Heart right ventricle (tissue), 16 donors: ENCODE results near the gene LRRC14B. TPM values are rescaled to one million over a fixed set of nuclear protein-coding genes. Genes with fewer than 3 reads are reported as not detected.

ENCODE experiments used
- ATAC-seq, 8 donors: fragments of 200-7000 bp; cut with Tn5 transposase; one replicate each; pipeline ENCODE4 v1.9.1; 2020; ENCODE audit warnings: mild to moderate bottlenecking in 8 of 8, moderate library complexity in 8 of 8, moderate number of reproducible peaks in 1 of 8
- DNase-seq, 2 donors: peaks; one replicate each; pipeline ENCODE4 v3.0.0-alpha.2; 2020
- H3K27ac ChIP-seq, 10 donors: fragments of 200-600 bp; sonication (generic) in 2 of 10; one replicate each; pipeline versions ENCODE4 v1.5.0 to v1.8.0; 2020 to 2022; ENCODE audit warnings: mild to moderate bottlenecking in 3 of 10
- H3K27me3 ChIP-seq, 7 donors: fragments of 200-600 bp; one replicate each; pipeline ENCODE4 v1.8.0; 2021 to 2022; ENCODE audit warnings: mild to moderate bottlenecking in 2 of 7
- H3K36me3 ChIP-seq, 9 donors: fragments of 200-600 bp; sonication (generic) in 1 of 9; one replicate each; pipeline versions ENCODE4 v1.5.0 to v1.8.0; 2020 to 2022; ENCODE audit warnings: mild to moderate bottlenecking in 2 of 9
- H3K4me1 ChIP-seq, 9 donors: fragments of 200-600 bp; sonication (generic) in 1 of 9; one replicate each; pipeline versions ENCODE4 v1.5.0 to v1.8.0; 2020 to 2022; ENCODE audit warnings: mild to moderate bottlenecking in 4 of 9
- H3K4me3 ChIP-seq, 10 donors: fragments of 200-600 bp; sonication (generic) in 2 of 10; one replicate each; pipeline versions ENCODE4 v1.5.0 to v1.8.0; 2020 to 2022; ENCODE audit warnings: mild to moderate bottlenecking in 7 of 10, moderate library complexity in 2 of 10
- H3K9me3 ChIP-seq, 11 donors: fragments of 200-600 bp in 10 of 11; sonication (generic) in 2 of 11; one replicate each; pipeline versions ENCODE4 v1.5.0 to v1.8.0; 2013 to 2022; ENCODE audit warnings: mild to moderate bottlenecking in 2 of 11, control low read depth in 1 of 11, moderate library complexity in 1 of 11
- WGBS, 2 donors: extraction: QIAGEN DNeasy Blood & Tissue Kit; methylation state at CpG; one replicate each; pipeline ENCODE4 v1.1.7; 2013; ENCODE audit warnings: inconsistent platforms in 1 of 2; 5-methylcytosine and 5-hydroxymethylcytosine counted together
- intact Hi-C, 10 donors: fragments of 100-400 bp; cut with DNase I; formaldehyde crosslinking; loops; one replicate each; pipeline versions ENCODE4 v1.11.1 to v1.14.2; 2022
- polyA plus RNA-seq, 2 donors: library from polyadenylated mRNA; stranded (reverse); fragments of 200-250 nt; gene quantifications; one replicate each; pipeline ENCODE4 v1.2.3, GENCODE V29; 2013
- total RNA-seq, 10 donors: library from RNA; stranded (reverse); fragmentation: NEBNext Ultra II Directional in 3 of 10; extraction: Animal tissue kit (Norgen Biotek cat#: 25700) in 3 of 10; gene quantifications; one replicate each; pipeline versions ENCODE4 v1.2.1 to v1.2.4, GENCODE V29; 2021 to 2023
- TF ChIP-seq, protein P1 (sequence below), 9 donors: fragments of 200-600 bp; sonication (generic) in 2 of 9; IDR thresholded peaks; one replicate each; pipeline versions ENCODE4 v1.5.0 to v1.8.0; 2021 to 2022; ENCODE audit warnings: antibody characterized with exemption in 9 of 9, mild to moderate bottlenecking in 5 of 9, moderate library complexity in 1 of 9
- donor health status: Arrhythmogenic right ventricular cardiomyopathy.
- donor health status: ischemic (EF 13 %, LVEDD 7.1; RV severe dilation, severe dysfunction).
- donor health status: healthy with polysubstance abuse.
- donor health status: DM: no; HTN: yes; CAD: no.
- donor health status: DM: no; HTN: no; CAD: no.
- donor health status: ischemic (EF 25% LVEDD 6.9; RV normal size, moderate dysfunction).
- donor health status: ischemic (EF 25% LVEDD 5.7; RV mildly dilated, moderate dysfunction).
- donor health status: healthy.
- donor health status: DM: yes; HTN: yes; CAD: no.
- donor health status: Ischemic cardiomyopathy.
- donor health status: ischemic (EF 35%, LVEDD 5.7; RV mildly dilated, moderate dysfunction).
- donor health status: nonischemic (EF 11% LVEDD 7.7; RV severe dilation, severe dysfunction).
- donor health status: DM: yes; HTN: yes; CAD: no.
- donor health status: PGD.
- donor health status: ischemic (EF 29% LVEDD 5.4; RV normal size, mild dysfunction).
- donor health status: nonischemic (EF 23%, LVEDD 6.1; RV moderate dilation, normal function).

The LRRC14B gene
- total and polyA plus RNA-seq, 12 donors: 2.6 to 96.6 (median 49.9) TPM

DNA sequence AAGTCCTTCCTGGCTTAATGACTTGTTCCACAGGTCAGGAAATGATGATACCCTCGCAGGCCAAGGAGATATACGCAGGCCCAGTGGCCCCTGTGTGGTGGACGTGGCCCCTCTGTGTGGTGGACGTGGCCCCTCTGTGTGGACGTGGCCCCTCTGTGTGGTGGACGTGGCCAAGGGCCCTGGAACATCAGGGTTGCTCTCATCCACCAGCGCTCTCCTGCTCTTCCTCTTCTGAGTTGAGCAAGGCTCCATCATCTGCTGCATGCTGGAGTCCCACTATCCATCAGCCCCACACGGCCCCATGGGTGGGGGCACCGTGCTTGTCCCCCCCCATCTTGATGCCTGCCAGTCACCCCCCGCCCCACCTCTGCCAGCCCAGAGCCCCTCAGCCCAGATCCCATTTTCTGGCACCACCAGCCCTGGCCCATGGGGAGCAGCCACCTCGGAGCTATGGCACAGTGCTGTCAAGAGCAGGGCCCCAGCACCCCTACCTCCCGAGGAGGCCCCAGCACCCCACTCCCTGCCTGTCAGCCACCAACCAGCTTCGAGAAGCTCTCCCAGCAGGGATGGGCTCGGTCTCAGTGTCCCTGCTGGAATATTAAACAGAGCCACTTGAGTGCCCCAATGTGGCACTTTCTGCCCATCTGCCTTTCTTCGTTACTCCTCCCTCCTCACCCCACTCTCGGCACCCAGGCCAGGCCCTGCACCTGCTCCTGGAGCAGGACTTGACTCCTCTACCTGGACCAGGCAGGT, 8.1 kb downstream of the LRRC14B start:
- TF ChIP-seq, protein P1, sequence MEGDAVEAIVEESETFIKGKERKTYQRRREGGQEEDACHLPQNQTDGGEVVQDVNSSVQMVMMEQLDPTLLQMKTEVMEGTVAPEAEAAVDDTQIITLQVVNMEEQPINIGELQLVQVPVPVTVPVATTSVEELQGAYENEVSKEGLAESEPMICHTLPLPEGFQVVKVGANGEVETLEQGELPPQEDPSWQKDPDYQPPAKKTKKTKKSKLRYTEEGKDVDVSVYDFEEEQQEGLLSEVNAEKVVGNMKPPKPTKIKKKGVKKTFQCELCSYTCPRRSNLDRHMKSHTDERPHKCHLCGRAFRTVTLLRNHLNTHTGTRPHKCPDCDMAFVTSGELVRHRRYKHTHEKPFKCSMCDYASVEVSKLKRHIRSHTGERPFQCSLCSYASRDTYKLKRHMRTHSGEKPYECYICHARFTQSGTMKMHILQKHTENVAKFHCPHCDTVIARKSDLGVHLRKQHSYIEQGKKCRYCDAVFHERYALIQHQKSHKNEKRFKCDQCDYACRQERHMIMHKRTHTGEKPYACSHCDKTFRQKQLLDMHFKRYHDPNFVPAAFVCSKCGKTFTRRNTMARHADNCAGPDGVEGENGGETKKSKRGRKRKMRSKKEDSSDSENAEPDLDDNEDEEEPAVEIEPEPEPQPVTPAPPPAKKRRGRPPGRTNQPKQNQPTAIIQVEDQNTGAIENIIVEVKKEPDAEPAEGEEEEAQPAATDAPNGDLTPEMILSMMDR (IDR thresholded peaks at IDR 0.05): no peak
- intact Hi-C loops: no loop called here
- Histone ChIP-seq H3K4me1 (peaks cover 0 to 60% (median 4%) of the 10 kb centered on the region in 9 donors), H3K4me3 (no peak overlapping the region), H3K9me3 (no peaks in the 10 kb centered on the region), H3K27ac (peak overlapping the region in 1 of 10 donors; percentile 26), H3K27me3 (no peaks in the 10 kb centered on the region), H3K36me3 (peaks cover 0 to 18% (median 9%) of the 10 kb centered on the region in 9 donors)
- DNase-seq (no peak), ATAC-seq (no peak)
- 89 to 93% methylated on average over 16 of the region's 16 CpGs for WGBS, 2 donors

DNA sequence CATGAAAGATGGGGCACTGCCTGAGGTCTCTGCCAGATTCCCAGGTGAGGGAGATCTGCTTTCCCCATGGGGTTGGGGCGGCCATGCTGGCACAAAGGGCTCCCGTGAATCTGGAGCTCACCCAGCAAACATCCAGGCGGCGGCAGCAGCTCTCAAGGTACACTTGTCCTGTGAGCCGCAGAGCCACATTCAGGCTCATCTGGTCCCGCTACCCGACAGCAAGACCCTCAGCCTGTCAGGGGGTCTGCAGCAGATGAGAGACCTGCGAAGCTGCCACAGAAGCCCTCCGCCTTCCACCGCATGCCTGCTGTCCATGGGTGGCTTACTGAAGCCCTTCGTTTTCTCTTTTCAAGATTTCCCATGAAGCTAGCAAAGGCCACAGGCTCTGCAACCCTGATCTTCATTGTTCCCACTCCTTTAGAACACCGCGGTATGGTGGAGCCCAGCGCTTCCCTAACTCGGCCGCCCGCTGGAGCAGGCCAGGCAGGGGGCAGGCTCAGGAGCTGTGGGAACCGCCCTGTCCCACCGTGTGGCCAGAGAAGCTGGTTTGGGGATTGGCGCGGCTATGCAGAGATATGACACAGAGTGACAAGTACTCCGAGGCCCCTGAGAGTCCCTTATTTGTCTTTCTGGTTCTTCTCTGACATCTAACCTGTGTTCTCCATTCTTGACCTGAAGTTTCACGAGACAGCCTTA, 8.8 kb downstream of the LRRC14B start:
- intact Hi-C loops: no loop called here
- WGBS, 2 donors: 64 to 73% methylated on average over 23 of the region's 23 CpGs
- no peaks in the 10 kb centered on the region for H3K27me3 ChIP-seq
- TF ChIP-seq, protein P1 (IDR thresholded peaks at IDR 0.05): no peak
- peaks cover 0 to 25% (median 13%) of the 10 kb centered on the region in 9 donors for H3K36me3 ChIP-seq
- peak in 6 of 8 donors; percentile 23 to 64 (median 40) for ATAC-seq
- H3K4me1 ChIP-seq: peaks cover 0 to 54% (median 4%) of the 10 kb centered on the region in 9 donors
- H3K9me3 ChIP-seq: no peaks in the 10 kb centered on the region
- H3K4me3 ChIP-seq: no peak overlapping the region
- H3K27ac ChIP-seq: peak overlapping the region in 2 of 10 donors; percentile 12 to 26
- DNase-seq: no peak

DNA sequence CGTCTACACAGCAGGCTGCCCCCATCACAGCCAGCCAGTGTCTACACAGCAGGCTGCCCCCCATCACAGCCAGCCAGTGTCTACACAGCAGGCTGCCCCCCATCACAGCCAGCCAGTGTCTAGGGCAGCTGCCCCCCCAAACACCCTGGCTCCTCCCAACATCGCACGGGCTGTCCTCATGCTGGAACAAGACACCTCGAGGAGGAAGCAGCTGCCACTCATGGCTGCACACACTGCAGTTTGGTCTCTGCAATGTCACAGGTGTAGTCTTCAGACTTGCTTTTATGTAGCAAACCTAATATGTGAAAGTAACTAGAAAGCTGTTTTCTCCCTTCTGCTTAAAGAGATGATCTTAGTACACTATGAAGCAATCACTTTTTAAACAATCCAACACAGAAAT, 9.7 kb downstream of the LRRC14B start:
- Histone ChIP-seq H3K27me3 (no peaks in the 10 kb centered on the region), H3K27ac (no peak overlapping the region), H3K4me1 (peaks cover 0 to 54% (median 10%) of the 10 kb centered on the region in 9 donors), H3K36me3 (peaks cover 0 to 34% (median 16%) of the 10 kb centered on the region in 9 donors), H3K9me3 (no peaks in the 10 kb centered on the region), H3K4me3 (no peak overlapping the region)
- no peak for ATAC-seq
- TF ChIP-seq, protein P1 (IDR thresholded peaks at IDR 0.05): no peak
- WGBS, 2 donors: 37 to 65% methylated on average over 4 of the region's 4 CpGs
- intact Hi-C loops: no loop called here
- no peak for DNase-seq

DNA sequence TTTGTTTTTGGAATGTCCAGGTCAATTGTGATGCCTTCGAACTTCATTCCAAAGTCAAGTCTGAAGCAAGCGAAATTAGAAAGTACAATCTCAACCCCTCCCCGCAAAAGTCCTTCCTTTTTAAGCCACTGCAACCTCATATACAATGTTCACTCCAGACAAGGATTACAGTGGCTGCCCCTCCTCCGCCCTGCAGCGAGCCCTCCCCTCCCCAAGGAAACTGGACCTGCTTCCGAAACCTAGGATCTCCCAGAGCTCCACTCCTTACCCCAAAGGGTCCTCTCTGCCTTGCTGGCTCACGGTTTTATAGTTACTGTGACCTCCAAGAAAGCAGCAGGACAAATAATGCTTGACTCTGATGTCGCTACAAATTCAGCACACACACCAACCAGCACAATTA, 10.4 kb downstream of the LRRC14B start:
- no peaks in the 10 kb centered on the region for H3K9me3 ChIP-seq
- H3K4me3 ChIP-seq: no peak overlapping the region
- TF ChIP-seq, protein P1 (IDR thresholded peaks at IDR 0.05): no peak
- H3K27ac ChIP-seq: no peak overlapping the region
- no peak for DNase-seq
- peaks cover 0 to 36% (median 16%) of the 10 kb centered on the region in 9 donors for H3K36me3 ChIP-seq
- peaks cover 0 to 54% (median 17%) of the 10 kb centered on the region in 9 donors for H3K4me1 ChIP-seq
- 78 to 88% methylated on average over 8 of the region's 8 CpGs for whole genome bisulfite sequencing, 2 donors
- no peaks in the 10 kb centered on the region for H3K27me3 ChIP-seq
- intact Hi-C loops: no loop called here
- ATAC-seq: no peak
